MM.1S (cell line): ENCODE data around the gene POC5.

Source experiments
- EZH2 ChIP-seq: fragments of 300-600 bp; sonication (generic); optimal IDR thresholded peaks from 2 replicates; pipeline ENCODE3; 2017; ENCODE audit warnings: low read depth, mild to moderate bottlenecking, antibody characterized with exemption, low read length, mixed read lengths
- EZH2phosphoT487 ChIP-seq: fragments of 300-600 bp; sonication (generic); IDR thresholded peaks from 2 replicates; pipeline ENCODE4 v1.6.1; 2018; ENCODE audit warnings: antibody characterized with exemption, low read length
- TF ChIP-seq, protein P1 (sequence below): fragments of 300-600 bp; sonication (generic); IDR thresholded peaks from 2 replicates; pipeline ENCODE4 v1.5.1; 2016; ENCODE audit warnings: antibody characterized with exemption, low read length, mixed read lengths

DNA sequence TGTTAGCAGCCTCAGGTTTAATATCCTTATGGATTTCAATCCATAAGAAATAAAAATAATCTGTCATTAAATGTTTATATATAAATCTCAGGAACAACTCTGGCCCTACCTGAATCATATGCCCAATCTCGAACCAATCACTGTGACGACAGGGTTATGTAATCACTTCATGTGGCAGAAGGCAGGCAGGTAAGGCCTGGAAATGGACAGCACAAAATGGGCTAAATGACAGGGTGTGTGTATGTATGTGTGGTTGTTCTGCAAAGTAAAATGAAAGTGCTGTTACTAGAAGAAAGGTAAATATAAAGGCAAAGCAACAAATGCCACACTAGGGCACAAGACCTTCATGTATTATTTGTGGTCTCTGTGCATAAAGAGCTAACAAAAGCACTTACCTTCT, 86.4 kb downstream of the POC5 start:
- TF ChIP-seq, protein P1, sequence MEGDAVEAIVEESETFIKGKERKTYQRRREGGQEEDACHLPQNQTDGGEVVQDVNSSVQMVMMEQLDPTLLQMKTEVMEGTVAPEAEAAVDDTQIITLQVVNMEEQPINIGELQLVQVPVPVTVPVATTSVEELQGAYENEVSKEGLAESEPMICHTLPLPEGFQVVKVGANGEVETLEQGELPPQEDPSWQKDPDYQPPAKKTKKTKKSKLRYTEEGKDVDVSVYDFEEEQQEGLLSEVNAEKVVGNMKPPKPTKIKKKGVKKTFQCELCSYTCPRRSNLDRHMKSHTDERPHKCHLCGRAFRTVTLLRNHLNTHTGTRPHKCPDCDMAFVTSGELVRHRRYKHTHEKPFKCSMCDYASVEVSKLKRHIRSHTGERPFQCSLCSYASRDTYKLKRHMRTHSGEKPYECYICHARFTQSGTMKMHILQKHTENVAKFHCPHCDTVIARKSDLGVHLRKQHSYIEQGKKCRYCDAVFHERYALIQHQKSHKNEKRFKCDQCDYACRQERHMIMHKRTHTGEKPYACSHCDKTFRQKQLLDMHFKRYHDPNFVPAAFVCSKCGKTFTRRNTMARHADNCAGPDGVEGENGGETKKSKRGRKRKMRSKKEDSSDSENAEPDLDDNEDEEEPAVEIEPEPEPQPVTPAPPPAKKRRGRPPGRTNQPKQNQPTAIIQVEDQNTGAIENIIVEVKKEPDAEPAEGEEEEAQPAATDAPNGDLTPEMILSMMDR = no peak
- TF ChIP-seq EZH2phosphoT487 (no peak), EZH2 (no peak)
